ENCODE data around the gene SAT1.
"Not testable (repeated sequence)": the region's sequence is repeated elsewhere in the genome, so short reads cannot be mapped to it uniquely, and the experiment has no call there.

SAT1 gene

DNA sequence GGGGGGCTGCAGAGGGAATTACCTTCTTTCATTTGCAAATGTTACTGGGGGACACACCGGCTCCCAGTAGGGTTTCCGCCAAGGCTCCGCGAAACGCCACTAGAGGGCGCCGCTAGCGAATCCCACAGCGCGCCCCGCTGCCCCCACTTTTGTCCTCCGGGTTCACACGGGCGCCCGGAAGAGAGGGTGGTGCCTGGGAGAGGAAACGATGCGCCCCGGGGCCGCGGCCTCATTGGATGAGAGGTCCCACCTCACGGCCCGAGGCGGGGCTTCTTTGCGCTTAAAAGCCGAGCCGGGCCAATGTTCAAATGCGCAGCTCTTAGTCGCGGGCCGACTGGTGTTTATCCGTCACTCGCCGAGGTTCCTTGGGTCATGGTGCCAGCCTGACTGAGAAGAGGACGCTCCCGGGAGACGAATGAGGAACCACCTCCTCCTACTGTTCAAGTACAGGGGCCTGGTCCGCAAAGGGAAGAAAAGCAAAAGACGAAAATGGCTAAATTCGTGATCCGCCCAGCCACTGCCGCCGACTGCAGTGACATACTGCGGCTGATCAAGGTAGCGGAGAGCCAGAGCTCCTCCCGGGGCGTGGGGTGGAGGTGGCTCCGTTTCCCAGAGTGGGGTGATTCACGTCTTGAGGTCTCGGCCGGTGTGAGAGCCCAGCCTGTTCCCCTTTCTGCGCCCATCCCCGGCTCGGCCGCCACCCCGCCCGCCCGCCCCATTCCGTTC is at the start of gene SAT1:
Gene SAT1 (plus strand): TSS at position 311 of the 726 bp plus-strand sequence. CDS start 179 bp downstream, at position 490.
- peak; percentile 86 for DNase-seq (ENCODE audit: low spot score)
- in situ Hi-C loops (cut with MboI; ENCODE audit: low sequenced_read_pairs, unreplicated experiment) = no loop called here
- TF ChIP-seq, protein P1, sequence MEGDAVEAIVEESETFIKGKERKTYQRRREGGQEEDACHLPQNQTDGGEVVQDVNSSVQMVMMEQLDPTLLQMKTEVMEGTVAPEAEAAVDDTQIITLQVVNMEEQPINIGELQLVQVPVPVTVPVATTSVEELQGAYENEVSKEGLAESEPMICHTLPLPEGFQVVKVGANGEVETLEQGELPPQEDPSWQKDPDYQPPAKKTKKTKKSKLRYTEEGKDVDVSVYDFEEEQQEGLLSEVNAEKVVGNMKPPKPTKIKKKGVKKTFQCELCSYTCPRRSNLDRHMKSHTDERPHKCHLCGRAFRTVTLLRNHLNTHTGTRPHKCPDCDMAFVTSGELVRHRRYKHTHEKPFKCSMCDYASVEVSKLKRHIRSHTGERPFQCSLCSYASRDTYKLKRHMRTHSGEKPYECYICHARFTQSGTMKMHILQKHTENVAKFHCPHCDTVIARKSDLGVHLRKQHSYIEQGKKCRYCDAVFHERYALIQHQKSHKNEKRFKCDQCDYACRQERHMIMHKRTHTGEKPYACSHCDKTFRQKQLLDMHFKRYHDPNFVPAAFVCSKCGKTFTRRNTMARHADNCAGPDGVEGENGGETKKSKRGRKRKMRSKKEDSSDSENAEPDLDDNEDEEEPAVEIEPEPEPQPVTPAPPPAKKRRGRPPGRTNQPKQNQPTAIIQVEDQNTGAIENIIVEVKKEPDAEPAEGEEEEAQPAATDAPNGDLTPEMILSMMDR (IDR thresholded peaks at IDR 0.05; ENCODE audit: borderline replicate concordance, control extremely low read depth, extremely low read depth, insufficient read depth, missing control alignments) = peak; percentile 51

DNA sequence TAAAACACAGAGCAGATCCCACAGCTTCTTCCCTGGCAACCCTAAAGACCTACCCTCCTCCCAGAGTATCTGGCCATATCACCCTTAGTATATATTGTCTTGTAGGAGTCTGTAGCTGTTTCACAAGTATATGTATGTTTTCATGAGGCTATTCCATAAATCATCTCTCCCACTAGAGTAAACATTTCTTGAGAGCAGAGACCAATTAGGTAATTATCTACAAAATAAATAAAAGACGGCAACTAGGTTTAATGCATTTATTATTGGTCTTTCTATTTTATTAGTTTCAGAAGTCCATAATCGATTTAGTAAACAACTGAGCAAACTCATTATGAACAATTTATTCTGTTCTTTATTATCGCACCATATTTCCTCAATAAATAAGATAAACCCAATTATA is 46.9 kb upstream of the SAT1 start:
- in situ Hi-C loops (cut with MboI; ENCODE audit: low sequenced_read_pairs, unreplicated experiment) = no loop called here
- TF ChIP-seq, protein P1 (IDR thresholded peaks at IDR 0.05; ENCODE audit: borderline replicate concordance, control extremely low read depth, extremely low read depth, insufficient read depth, missing control alignments) = no peak
- no peak for DNase-seq (ENCODE audit: low spot score)

DNA sequence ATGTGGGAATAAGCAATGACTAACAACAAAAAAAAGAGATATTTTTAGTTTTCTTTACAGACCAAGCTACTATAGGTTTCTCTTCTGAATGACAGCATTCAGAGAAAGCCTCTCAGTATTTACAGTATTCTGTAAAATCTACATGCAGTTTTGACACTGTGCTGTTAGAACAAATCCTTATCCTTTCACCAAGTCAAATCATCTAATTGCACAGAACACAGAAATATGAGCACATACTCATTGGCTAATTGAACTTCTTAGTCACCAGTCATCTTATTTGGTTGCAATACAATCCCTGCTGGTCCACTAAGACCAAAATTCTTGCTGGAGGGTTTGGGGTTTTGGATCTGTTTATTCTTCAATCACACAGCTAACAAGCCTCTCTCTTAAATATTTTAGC is 45.6 kb upstream of the SAT1 start:
- DNase-seq (ENCODE audit: low spot score) = no peak
- in situ Hi-C loops (cut with MboI; ENCODE audit: low sequenced_read_pairs, unreplicated experiment) = no loop called here
- TF ChIP-seq, protein P1 (IDR thresholded peaks at IDR 0.05; ENCODE audit: borderline replicate concordance, control extremely low read depth, extremely low read depth, insufficient read depth, missing control alignments) = no peak

DNA sequence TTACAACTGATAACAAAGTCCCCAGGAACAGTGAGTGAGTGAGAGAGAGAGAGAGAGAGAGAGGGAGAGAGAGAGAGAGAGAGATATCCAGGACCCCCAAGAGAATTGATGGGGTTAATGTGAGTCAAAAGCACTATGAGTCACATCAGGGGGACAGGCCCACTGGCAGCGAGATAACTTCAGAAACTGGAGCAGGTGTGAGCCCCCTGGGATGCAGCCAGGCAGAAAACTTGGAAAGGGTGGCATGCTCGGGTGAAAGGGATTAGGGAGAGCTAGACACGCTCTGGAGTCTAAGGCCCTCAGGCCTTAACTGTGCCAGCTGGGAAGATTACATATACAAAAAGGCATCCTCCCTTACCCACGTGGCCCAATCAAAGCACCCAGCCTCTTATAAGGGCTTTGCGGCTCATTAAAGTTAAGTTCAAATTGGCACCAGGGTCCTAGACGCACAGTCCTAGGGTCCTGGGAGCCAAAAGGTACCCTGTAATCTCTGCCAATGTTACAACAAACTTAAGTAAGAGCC is 40.7 kb upstream of the SAT1 start:
- TF ChIP-seq, protein P1 (IDR thresholded peaks at IDR 0.05; ENCODE audit: borderline replicate concordance, control extremely low read depth, extremely low read depth, insufficient read depth, missing control alignments) = no peak
- in situ Hi-C loops (cut with MboI; ENCODE audit: low sequenced_read_pairs, unreplicated experiment) = no loop called here
- peak; percentile 20 for DNase-seq (ENCODE audit: low spot score)

DNA sequence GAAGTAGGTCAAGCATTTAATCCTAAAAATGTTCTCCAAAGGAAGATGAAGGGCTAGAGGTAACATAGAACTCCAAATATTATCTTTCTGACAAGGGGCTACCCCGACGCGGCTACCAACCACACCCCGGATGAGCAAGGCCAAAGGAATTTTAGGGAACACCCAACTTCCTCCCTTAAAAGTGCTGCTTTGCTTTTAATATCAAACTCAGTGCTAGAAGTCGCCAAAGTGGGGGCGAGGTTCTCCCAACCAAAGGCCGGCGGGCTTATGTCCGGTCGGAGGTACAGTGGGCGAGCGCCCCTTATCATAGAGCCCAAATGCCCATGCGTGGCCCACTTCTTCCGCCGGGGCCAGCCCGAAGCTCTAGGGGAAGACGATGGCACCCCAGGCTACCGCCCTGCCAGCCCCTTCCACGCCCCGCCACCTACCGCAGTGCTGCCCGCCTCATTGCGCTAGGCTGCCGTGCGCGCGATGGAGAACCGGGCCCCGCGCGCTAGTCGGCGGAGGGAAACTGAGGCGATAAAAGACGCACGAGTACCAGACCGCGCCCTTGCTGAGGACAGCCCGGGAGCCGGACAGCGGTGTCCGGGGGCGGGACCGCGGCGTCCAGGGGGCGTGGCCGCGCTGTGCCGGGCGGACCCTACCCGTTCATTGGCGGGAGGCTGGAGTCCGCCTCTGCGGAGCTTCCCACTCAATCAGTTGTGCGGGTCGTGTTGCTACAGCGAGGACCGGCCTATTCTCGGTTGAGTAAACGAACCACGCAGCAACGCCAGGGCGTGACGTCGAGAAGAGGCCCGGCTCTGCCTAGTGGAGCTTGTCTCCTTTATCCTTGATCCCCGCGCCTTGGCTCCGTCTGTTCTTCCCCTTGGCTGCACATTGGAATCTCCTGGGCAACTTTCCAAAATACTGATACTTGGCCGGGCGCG is 40.0 kb upstream of the SAT1 start, which contains the start of gene ACOT9:
Gene ACOT9 (minus strand): TSS at position 580 of the 926 bp plus-strand sequence. CDS start 132 bp downstream, at position 448.
- peak; percentile 90 for DNase-seq (ENCODE audit: low spot score)
- in situ Hi-C loops (cut with MboI; ENCODE audit: low sequenced_read_pairs, unreplicated experiment) = no loop called here
- TF ChIP-seq, protein P1 (IDR thresholded peaks at IDR 0.05; ENCODE audit: borderline replicate concordance, control extremely low read depth, extremely low read depth, insufficient read depth, missing control alignments) = no peak

DNA sequence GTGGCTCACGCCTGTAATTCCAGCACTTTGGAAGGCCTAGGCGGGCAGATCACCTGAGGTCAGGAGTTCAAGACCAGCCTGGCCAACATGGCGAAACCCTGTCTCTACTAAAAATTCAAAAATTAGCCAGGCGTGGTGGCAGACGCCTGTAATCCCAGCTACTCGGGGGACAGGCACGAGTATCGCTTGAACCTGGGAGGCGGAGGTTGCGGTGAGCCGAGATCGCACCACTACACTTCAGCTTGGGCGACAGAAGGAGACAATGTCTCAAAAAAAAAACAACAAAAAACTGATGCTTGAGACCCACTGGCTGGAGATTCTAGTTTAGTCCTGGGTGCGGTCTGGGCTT is 39.4 kb upstream of the SAT1 start:
- in situ Hi-C loops (cut with MboI; ENCODE audit: low sequenced_read_pairs, unreplicated experiment); DNase-seq (ENCODE audit: low spot score): not testable (repeated sequence)
